GM03348 (cell line): ENCODE measurements around the gene MICAL3.
A peak's percentile ranks its signal among the peaks of the same experiment; 100 is the strongest.
"Not testable (repeated sequence)": the region's sequence is repeated elsewhere in the genome, so short reads cannot be mapped to it uniquely, and the experiment has no call there.

ENCODE experiments used
- DNase-seq: peaks from one replicate; pipeline ENCODE4 v3.0.0; 2012; ENCODE audit warnings: low spot score

Gene MICAL3

DNA sequence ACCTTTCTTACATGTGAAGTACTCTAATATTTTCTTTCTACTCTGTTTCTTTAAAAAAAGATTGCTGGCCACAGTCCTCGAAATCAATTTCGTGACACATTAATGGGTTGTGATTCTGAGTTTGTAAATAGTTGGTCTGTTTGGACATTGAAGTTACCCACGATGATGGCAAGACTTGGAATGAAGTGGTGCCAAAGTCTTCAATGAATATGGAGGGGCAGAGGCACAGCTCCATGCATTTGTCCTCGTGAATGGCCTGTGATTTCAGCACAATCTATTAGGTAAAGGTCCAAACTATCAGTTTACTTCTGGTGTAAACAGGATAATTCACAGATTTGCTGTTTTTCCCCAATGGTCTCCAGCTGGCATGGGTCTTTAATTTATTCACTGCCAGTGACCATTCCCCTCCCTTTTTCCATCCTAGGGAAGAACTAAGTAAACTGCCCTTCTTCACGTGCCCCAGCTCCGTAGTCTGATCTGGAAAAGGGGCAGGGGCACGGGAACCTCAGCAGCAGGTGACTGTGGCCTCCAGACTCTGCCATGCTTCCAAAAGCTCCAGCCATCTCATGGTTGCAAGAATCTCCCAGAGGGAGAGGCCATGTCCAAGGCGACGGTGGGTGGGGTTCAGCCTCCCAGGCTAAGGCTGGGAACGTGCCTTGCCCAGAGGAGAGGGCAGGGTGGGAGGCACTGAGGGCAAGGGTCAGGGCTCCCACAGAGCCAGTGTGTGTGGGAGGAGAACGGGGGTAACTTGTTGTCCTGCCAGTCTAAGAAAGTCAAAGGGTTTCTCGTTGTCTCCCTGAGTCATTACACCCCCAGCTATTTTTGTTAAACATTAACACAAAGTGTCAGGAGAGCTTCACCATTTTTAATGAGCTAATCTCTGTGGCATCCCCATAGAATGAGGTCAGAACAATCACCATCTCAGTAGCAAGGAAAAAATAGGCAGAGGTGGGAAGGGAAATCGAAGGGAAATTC lies 36.6 kb upstream of the MICAL3 start:
- peak; percentile 59 for DNase-seq

GRCh38 chr22:18059991-18060390 lies 35.6 kb upstream of the MICAL3 start:
- no peak for DNase-seq

DNA sequence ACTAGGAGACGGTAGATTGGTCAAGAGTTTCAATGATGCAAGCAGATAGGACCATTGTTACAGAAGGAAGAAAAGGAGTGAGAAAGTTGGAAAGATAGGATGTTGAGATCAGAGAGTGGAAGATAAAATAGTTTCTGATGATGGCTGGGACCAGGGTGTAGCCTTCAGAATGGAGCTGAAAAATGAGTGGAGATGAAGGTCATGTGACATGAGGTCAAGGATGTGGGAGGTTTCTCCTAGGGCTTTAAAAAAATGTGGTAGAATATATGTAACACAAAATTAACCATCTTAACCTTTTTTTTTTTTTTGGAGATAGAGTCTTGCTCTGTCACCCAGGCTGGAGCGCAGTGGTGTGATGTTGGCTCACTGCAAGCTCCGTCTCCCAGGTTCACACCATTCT lies 35.1 kb upstream of the MICAL3 start:
- no peak for DNase-seq

GRCh38 chr22:18059094-18059417 lies 34.7 kb upstream of the MICAL3 start:
- DNase-seq: no peak

GRCh38 chr22:18058371-18059093 lies 34.2 kb upstream of the MICAL3 start:
- no peak for DNase-seq

GRCh38 chr22:18057568-18058209 lies 33.3 kb upstream of the MICAL3 start:
- DNase-seq: peak; percentile 81

DNA sequence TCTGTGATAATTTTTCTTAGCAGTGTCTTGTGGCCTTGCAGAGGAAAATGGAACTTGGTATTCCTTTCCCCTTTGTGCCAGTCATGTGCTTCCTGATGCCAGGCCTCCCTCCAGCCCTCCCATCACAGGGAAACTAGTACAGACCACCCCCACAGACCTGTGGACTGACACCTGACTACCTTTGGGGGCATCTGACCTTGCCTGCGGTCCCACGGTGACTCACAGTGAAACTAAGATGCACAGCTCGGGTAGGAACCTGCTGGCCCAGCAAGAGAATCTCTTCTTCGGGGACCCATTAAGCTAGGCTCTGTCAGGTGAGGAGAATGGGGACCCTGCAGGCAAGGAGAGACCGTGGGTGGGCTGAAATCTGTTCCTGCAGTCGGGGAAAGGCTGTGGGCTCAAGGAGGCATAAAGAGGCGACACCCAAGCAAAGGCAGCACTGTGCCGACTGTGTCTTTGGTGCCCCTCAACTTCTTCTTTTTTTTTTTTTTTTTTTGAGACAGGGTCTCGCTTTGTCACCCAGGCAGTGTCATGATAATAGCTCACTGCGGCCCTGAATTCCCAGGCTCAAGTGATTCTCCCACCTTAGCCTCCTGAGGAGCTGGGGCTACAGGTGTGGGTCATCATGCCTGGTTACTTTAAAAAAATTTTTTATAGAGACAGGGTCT lies 32.6 kb upstream of the MICAL3 start:
- no peak for DNase-seq

DNA sequence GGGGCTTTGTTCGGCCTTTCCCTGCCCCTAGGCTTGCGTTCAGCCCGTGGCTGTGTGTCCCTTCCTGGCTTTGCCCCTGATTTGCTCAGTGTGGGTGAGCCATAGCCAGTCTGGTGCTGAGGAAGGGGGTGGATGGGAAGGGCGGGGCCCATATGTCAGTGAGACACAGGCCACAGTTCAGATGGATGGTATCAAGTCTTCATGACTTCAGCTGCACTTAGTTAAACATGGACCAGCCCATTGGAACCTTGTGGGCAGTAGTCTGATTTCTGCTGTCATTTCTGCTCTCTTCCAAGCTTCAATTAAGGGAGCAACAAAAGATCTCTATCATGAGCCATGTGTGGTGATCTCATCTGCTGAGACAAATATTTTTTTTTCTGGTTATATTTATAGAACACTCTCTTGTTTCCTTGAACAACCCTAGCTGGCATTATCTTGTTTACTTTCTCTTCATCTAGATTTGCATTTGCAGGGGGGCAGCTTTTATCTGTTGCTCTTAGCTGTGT lies 31.9 kb upstream of the MICAL3 start:
- DNase-seq: peak; percentile 75

- DNase-seq: no peak
These were observed 31.3 kb upstream of the MICAL3 start for GRCh38 chr22:18055619-18056160.

GRCh38 chr22:18053216-18053946 lies 29.0 kb upstream of the MICAL3 start:
- not testable (repeated sequence) for DNase-seq

DNA sequence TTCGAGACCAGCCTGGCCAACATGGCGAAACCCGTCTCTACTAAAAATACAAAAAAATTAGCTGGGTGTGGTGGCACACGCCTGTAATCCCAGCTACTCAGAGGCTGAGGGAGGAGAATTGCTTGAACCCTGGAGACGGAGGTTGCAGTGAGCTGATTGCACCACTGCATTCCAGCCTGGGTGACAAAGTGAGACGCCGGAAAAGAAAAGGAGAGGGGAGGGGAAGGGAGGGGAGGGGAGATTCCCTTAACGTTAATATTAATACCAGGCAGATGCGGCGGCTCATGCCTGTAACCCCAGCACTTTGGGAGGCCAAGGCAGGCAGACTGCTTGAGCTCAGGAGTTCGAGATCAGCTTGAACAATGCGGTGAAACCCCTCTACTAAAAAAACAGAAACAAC lies 26.8 kb upstream of the MICAL3 start:
- not testable (repeated sequence) for DNase-seq

DNA sequence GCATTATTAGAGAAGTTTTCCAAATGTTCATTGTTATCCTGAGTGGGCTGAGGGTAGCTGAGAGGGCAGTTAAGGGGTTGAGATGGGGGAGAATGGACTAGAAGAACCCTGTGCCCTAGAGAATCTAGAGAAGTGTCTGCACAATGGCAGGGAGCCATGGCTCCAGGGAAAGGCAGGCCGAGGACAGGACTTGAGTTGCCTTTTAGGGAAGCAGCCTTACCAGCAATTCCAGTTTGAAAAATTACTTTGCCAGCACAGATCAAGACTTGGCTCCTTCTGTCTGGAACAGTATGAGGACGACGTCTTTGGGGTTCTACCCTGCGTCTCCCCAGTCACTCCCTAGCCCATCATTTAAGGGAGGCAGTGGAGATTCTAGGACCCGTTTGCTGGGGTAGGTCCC lies 25.7 kb upstream of the MICAL3 start:
- DNase-seq: no peak

DNA sequence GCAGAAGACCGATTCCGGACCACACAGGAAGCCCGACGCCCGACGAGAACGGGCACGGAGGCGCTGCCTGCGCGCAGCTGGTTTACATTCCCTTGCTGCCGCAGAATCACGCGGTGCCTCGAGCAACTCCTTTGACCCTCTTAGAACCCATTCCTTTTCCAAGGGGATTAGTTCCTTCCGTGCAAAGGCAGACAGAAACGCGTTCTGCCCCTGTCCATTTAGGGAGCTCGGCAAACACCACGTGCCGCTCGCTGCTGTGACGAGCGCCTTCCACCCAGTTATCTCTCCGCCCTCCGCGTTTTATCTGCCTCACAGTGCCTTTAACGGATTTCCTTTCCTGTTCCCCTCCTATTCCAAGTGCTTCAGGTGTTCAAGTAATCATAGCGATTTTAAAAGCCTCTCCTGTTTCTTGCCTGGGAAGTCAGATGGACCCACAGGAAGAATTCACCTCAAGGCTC lies 24.1 kb upstream of the MICAL3 start:
- DNase-seq: no peak

- no peak for DNase-seq
These were observed 23.7 kb upstream of the MICAL3 start for GRCh38 chr22:18048041-18048440.

DNA sequence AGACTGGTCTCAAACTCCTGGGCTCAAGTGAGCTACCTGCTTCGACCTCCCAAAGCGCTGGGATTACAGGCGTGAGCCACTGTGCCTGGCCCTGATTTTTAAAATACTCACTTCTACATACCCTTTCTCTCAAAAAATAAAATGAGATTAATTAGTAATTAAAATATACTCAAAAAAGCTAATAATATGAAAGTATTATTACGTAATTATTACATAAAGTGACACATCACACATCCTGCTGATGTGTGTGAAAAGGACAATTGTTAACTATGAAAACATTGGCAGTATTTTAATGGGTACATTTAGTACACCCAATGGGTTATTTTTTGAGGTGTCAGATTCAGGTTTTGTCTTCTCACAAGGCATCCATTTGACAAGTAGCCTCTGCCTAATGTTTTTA lies 21.4 kb upstream of the MICAL3 start:
- no peak for DNase-seq

DNA sequence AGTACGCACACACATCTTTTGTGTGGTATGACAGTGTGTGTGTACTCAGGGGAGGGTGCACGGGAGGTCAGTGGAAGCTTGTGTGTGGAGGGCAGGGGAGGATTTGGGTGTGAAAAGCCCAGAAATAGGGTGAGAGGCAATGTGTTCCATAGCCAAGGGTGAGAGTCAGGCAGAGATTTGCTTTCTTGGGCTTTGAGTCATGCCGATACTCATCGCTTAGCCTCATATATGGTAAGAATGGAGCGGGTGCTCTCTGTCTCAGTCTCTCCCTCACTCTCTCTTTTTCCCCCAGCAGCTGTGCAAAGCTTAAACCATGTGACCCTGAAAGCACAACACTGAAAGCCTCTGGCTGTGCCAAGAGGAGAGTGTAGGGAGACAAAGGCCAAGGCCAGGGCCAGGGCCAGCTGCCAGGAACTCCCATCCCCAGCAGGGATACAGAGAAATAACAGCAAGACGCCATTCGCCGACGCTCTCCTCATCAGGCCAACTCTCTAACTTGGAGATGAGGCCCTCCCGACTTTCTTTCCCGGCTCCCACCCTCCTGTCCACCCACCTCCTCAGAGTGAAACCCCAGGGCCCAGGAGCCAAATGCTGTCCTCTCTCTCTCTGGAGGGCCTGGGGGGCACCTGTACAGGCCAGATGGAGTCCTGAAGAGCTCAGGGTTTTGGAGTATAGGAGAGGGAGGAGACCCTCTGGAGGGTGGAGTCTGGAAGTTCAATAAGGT lies 20.3 kb upstream of the MICAL3 start:
- no peak for DNase-seq

DNA sequence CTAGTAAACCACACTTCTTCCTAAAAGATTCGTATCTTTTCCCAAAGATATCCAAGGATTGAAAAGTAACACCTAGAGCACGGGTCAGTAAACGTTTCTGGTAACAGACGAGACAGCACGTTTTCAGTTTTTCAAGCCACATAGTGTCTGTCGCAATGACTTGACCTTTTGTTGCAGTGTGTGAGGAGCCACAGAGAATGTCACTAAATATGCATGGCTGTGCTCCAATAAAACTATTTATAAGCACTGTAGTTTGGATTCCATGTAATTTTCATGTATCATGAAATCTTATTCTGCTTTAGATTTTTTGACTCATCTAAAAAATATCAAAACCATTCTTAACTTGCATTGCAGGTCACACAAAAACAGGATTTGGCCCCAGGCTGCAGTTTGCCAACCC lies 18.3 kb upstream of the MICAL3 start:
- DNase-seq: no peak

DNA sequence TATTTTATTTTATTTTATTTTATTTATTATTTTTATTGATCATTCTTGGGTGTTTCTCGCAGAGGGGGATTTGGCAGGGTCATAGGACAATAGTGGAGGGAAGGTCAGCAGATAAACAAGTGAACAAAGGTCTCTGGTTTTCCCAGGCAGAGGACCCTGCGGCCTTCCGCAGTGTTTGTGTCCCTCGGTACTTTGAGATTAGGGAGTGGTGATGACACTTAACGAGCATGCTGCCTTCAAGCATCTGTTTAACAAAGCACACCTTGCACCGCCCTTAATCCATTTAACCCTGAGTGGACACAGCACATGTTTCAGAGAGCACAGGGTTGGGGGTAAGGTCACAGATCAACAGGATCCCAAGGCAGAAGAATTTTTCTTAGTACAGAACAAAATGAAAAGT lies 16.5 kb upstream of the MICAL3 start:
- DNase-seq: not testable (repeated sequence)

GRCh38 chr22:18035751-18036150 lies 11.4 kb upstream of the MICAL3 start:
- no peak for DNase-seq

- no peak for DNase-seq
These were observed 9.7 kb upstream of the MICAL3 start for GRCh38 chr22:18034076-18034475.
